ENCODE results near the gene PRRX1.

DNA sequence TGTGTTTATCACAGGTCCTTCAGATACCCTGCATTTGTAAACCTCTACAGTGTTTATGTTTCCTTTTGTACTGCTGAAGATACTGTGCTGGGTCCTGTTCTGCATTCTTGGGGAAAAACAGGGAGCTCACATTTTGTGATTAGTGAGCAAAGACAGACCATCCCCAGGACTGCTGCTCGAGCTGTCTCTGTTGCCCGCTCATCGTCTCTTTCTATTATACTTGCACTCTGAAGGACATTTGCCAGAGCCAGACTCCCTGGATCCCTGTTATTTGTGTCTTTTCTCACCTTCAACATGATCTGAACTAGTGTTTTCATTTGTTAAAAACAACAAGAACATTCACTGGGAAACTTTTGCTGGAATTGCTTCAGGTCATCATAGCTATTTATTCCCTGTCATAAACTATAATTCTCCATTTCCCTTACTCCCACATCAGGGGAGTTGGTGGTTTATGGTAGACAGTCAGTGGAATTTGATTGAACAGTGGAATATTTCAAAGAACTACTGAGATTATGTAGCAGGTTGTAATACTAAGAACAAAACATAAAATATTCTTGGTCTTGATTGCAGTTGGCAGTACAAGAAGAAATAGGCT lies 53.0 kb downstream of the PRRX1 start:
- TF ChIP-seq ZNF274 (IDR thresholded peaks at IDR 0.05; ENCODE audit: low read depth, low read length) (no peak), YY1 (IDR thresholded peaks at IDR 0.05; ENCODE audit: insufficient read depth, insufficient read length) (no peak), SUZ12 (IDR thresholded peaks at IDR 0.05; ENCODE audit: extremely low read depth, insufficient read depth, insufficient read length) (no peak)
